ENCODE measurements around the gene WSCD1. TPM values are rescaled to one million over a fixed set of nuclear protein-coding genes. Genes with fewer than 3 reads are reported as not detected.

The WSCD1 gene
- total and polyA plus RNA-seq, 12 donors: 2.5 to 13.8 (median 4.2) TPM

DNA sequence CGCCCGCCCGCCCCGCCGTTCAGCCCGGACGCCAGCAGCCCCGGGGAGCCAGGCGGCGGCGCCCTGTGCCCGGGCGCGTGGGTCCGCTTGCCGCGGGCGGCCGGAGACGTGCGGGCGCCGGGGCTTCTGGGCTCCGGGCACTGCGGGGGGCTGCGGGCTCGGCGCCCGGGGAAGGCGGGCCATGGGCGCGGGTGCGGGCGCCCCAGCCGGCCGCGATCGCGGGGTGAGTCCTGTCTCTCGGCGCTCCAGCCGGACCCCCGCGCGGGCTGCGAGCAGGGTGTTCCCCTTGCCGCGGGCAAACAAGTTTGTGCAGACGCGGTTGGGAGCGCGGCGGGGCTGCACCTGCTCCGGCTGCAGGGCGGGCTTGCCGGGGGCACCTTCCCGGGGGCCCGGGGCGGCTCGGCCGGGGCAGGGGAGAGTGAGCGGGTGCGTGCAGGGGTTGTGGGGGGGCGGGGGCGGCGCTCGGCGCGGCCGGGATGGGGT, 292 bp downstream of the WSCD1 start:
- DNase-seq (no peak), ATAC-seq (peak in 1 of 8 donors; percentile 4)
- H3K4me3 ChIP-seq: peak overlapping the region; percentile 38 to 81 (median 63)
- peaks cover 0 to 12% (median 7%) of the 10 kb centered on the region in 9 donors for H3K4me1 ChIP-seq
- TF ChIP-seq, protein P1, sequence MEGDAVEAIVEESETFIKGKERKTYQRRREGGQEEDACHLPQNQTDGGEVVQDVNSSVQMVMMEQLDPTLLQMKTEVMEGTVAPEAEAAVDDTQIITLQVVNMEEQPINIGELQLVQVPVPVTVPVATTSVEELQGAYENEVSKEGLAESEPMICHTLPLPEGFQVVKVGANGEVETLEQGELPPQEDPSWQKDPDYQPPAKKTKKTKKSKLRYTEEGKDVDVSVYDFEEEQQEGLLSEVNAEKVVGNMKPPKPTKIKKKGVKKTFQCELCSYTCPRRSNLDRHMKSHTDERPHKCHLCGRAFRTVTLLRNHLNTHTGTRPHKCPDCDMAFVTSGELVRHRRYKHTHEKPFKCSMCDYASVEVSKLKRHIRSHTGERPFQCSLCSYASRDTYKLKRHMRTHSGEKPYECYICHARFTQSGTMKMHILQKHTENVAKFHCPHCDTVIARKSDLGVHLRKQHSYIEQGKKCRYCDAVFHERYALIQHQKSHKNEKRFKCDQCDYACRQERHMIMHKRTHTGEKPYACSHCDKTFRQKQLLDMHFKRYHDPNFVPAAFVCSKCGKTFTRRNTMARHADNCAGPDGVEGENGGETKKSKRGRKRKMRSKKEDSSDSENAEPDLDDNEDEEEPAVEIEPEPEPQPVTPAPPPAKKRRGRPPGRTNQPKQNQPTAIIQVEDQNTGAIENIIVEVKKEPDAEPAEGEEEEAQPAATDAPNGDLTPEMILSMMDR (IDR thresholded peaks at IDR 0.05): no peak
- 0 to 1% methylated on average over 51 to 67 of the region's 70 CpGs for WGBS, 2 donors
- no peaks in the 10 kb centered on the region for H3K9me3 ChIP-seq
- intact Hi-C loops (cut with DNase I): loop anchor here in 2 of 10 donors (10.0 kb wide), 2 partner anchors 334 to 344 kb away; no protein-coding TSS in a partner anchor
- peak overlapping the region in 5 of 10 donors; percentile 12 to 64 (median 44) for H3K27ac ChIP-seq
- H3K27me3 ChIP-seq: peaks cover 0 to 45% (median 25%) of the 10 kb centered on the region in 7 donors
- H3K36me3 ChIP-seq: no peaks in the 10 kb centered on the region

DNA sequence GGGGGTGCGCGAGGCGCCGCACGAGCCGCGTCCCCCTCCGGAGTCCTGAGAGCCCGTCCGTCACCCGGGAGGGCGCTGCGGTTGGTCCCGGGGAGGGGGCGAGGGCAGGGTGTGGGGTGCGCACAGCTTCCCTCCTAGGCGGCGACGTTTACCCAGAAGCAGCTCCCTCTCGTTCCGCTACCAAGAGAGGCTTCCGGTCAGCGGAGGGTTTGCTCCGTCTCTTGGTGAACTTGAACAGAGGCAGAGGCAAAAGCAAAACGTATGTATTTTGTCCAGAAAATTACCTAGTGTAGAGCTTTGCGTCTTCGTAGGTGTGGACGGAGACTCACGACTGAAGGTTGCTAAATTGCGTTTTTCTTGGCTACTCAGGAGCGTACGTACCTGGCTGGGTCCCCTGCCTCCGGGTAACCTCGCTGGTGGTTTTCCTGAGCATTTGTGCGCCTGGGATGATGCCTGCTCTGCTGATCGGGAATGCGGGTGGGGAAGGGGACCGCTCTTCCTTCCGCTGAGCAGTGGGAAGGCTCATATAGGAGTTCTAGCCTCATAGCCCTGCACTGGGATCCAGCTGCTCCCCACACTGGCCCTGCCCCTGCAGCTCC, 833 bp downstream of the WSCD1 start:
- 2 to 3% methylated on average over 32 to 39 of the region's 39 CpGs for WGBS, 2 donors
- TF ChIP-seq, protein P1 (IDR thresholded peaks at IDR 0.05): peak in 2 of 9 donors; percentile 7 to 17
- ATAC-seq (peak in 7 of 8 donors; percentile 21 to 60 (median 32)), DNase-seq (peak in 1 of 2 donors; percentile 29)
- H3K27me3 ChIP-seq: peaks cover 0 to 45% (median 25%) of the 10 kb centered on the region in 7 donors
- peak overlapping the region; percentile 38 to 81 (median 63) for H3K4me3 ChIP-seq
- intact Hi-C loops (cut with DNase I): loop anchor here in 2 of 10 donors (10.0 kb wide), 2 partner anchors 334 to 344 kb away; no protein-coding TSS in a partner anchor
- H3K4me1 ChIP-seq: peaks cover 0 to 12% (median 7%) of the 10 kb centered on the region in 9 donors
- no peaks in the 10 kb centered on the region for H3K36me3 ChIP-seq
- H3K9me3 ChIP-seq: no peaks in the 10 kb centered on the region
- H3K27ac ChIP-seq: peak overlapping the region in 5 of 10 donors; percentile 12 to 64 (median 44)

DNA sequence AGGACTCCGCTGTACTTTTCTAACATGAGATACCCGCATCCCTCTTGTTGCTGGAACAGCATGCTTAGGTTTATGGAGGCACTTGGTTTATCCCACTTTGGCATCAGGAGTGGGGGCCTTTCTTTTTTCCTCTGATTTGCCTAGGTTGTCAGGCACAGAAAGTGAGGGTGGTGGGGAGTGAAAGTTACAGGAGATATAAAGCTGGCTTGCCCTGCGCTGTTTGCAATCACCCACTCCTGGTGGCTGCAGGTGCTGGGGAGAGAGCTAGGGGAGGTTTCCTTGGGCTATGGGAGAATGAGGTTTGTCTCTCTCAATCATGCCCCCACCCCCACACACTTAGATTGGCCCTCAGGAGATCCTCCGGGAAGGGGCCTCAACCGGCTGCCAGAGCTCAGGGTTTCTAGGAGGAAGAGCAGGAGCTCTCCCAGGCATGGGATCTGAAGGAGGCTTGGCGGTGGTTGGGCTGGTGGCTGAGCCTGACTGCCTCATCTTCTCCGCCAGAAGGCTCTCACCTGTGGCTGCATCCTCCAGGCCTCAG, 1.4 kb downstream of the WSCD1 start:
- 61 to 65% methylated on average over 7 of the region's 7 CpGs for WGBS, 2 donors
- Histone ChIP-seq H3K36me3 (no peaks in the 10 kb centered on the region), H3K4me3 (peak overlapping the region in 9 of 10 donors; percentile 52 to 81 (median 63)), H3K27me3 (peaks cover 0 to 45% (median 20%) of the 10 kb centered on the region in 7 donors), H3K27ac (peak overlapping the region in 2 of 10 donors; percentile 50 to 64), H3K9me3 (no peaks in the 10 kb centered on the region), H3K4me1 (peaks cover 0 to 12% (median 7%) of the 10 kb centered on the region in 9 donors)
- intact Hi-C loops (cut with DNase I): loop anchor here in 2 of 10 donors (10.0 kb wide), 2 partner anchors 333 to 343 kb away; no protein-coding TSS in a partner anchor
- DNase-seq (no peak), ATAC-seq (no peak)
- TF ChIP-seq, protein P1 (IDR thresholded peaks at IDR 0.05): no peak

DNA sequence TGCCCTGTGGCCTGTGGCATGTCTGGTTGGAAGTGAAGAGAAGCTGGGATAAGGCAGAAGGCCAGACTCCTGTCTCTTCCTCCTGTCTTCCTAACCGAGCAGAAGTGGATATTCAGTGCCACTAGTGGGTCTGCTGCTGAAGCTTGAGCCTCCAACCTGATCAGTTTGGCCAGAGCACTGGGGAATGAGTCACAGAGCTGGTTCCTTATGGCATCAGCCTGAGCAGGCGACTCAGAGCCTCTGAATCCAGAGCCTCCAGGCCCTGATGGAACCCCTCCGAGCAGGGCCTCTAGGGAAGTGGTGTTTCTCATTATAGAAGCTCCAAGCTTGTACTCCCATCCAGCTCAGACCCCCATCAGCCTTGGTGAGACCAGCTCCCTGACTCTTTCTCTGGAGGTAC, 2.0 kb downstream of the WSCD1 start:
- intact Hi-C loops (cut with DNase I): loop anchor here in 2 of 10 donors (10.0 kb wide), 2 partner anchors 333 to 343 kb away; no protein-coding TSS in a partner anchor
- Histone ChIP-seq H3K4me3 (no peak overlapping the region), H3K36me3 (no peaks in the 10 kb centered on the region), H3K4me1 (peaks cover 0 to 12% (median 7%) of the 10 kb centered on the region in 9 donors), H3K9me3 (no peaks in the 10 kb centered on the region), H3K27ac (no peak overlapping the region), H3K27me3 (peaks cover 0 to 45% (median 14%) of the 10 kb centered on the region in 7 donors)
- TF ChIP-seq, protein P1 (IDR thresholded peaks at IDR 0.05): no peak
- 86 to 90% methylated on average over 3 of the region's 3 CpGs for WGBS, 2 donors
- ATAC-seq (no peak), DNase-seq (no peak)

All from heart right ventricle (tissue), 16 donors.